Loucy (cell line): Measurements from ENCODE around the gene MESD.

ENCODE experiments used
- H2AFZ ChIP-seq: fragments of 200-600 bp; sonication (generic); 2 replicates; pipeline ENCODE4 v1.6.0; 2016; ENCODE audit warnings: antibody characterized with exemption, mild to moderate bottlenecking, low read length, moderate library complexity
- H3F3A ChIP-seq: fragments of 200-600 bp; 2 replicates; pipeline ENCODE4 v1.6.0; 2016; ENCODE audit warnings: antibody characterized with exemption, low read depth, mild to moderate bottlenecking
- H3K27me3 ChIP-seq: fragments of 200-600 bp; sonication (generic); 2 replicates; pipeline ENCODE4 v1.6.1; 2014; ENCODE audit warnings: low read length, mild to moderate bottlenecking; ENCODE audit not compliant: insufficient read depth, poor library complexity, severe bottlenecking
- H3K36me3 ChIP-seq: fragments of 200-600 bp; sonication (generic); 2 replicates; pipeline ENCODE4 v1.6.1; 2016; ENCODE audit warnings: low read length; ENCODE audit not compliant: insufficient read depth
- H3K4me1 ChIP-seq: fragments of 200-600 bp; sonication (generic); 2 replicates; pipeline ENCODE4 v1.5.1; 2014; ENCODE audit warnings: low read length, mild to moderate bottlenecking; ENCODE audit not compliant: insufficient read depth, poor library complexity, severe bottlenecking
- H3K4me2 ChIP-seq: fragments of 200-600 bp; sonication (generic); 2 replicates; pipeline ENCODE4 v1.6.0; 2014; ENCODE audit warnings: antibody characterized with exemption, low read length, low read depth, mild to moderate bottlenecking; ENCODE audit not compliant: poor library complexity, severe bottlenecking
- H3K4me3 ChIP-seq: fragments of 200-600 bp; sonication (generic); 2 replicates; pipeline ENCODE4 v1.5.1; 2014; ENCODE audit warnings: low read length, mild to moderate bottlenecking, mixed read lengths; ENCODE audit not compliant: poor library complexity, severe bottlenecking
- H3K79me2 ChIP-seq: fragments of 200-600 bp; sonication (generic); 2 replicates; pipeline ENCODE4 v1.6.1; 2014; ENCODE audit warnings: low read length; ENCODE audit not compliant: insufficient read depth
- H3K9ac ChIP-seq: fragments of 200-600 bp; sonication (generic); 2 replicates; pipeline ENCODE4 v1.6.0; 2014; ENCODE audit warnings: mild to moderate bottlenecking, low read depth, low read length, moderate library complexity; ENCODE audit not compliant: poor library complexity, severe bottlenecking
- H3K9me2 ChIP-seq: fragments of 200-600 bp; sonication (generic); replicated peaks from 2 replicates; pipeline ENCODE4 v1.6.1; 2016; ENCODE audit warnings: low read depth, low read length, mixed read lengths
- H3K9me3 ChIP-seq: fragments of 200-600 bp; sonication (generic); 2 replicates; pipeline ENCODE4 v1.6.1; 2014; ENCODE audit warnings: mild to moderate bottlenecking, antibody characterized with exemption, low read length, low read depth; ENCODE audit not compliant: insufficient read depth
- H4K20me1 ChIP-seq: fragments of 200-600 bp; sonication (generic); 2 replicates; pipeline ENCODE4 v1.6.0; 2014; ENCODE audit warnings: antibody characterized with exemption, low read length, mild to moderate bottlenecking; ENCODE audit not compliant: insufficient read depth, poor library complexity, severe bottlenecking
- CTCF ChIP-seq: fragments of 200-600 bp; sonication (generic); conservative IDR thresholded peaks from 2 replicates; pipeline ENCODE4 v1.5.1; 2014; ENCODE audit warnings: mild to moderate bottlenecking, antibody characterized with exemption, low read length
- EZH2phosphoT487 ChIP-seq: fragments of 200-600 bp; IDR thresholded peaks from 2 replicates; pipeline ENCODE4 v1.6.1; 2018; ENCODE audit warnings: antibody characterized with exemption, mild to moderate bottlenecking, moderate library complexity, borderline replicate concordance

MESD gene

DNA sequence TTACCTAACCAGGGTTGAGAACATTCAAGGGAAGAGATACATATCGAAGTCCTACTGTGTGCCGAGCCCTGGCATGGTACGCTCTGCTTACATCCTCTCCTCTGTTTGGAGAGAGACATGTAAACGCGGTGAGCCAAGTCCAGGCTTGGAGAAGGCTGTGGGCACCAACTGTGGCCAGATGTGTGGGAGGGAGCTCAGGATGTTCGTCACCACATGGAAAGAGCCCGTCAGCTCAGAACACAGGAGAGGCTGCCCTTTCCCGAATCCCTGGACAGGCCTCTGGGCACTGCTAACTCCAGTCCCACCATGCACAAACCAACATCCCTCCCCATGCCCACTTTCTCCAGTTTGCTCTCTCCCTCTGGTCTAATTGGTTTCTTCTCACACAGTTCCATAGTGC lies 43.0 kb downstream of the MESD start:
- H3K9ac ChIP-seq: no peak overlapping the region
- H3K4me1 ChIP-seq: no peaks in the 10 kb centered on the region
- H3K27me3 ChIP-seq: no peaks in the 10 kb centered on the region
- TF ChIP-seq EZH2phosphoT487: no peak
- peaks cover 10% of the 10 kb centered on the region; the same call in 1 of the 2 replicates for H3K36me3 ChIP-seq
- no peaks in the 10 kb centered on the region for H3K79me2 ChIP-seq
- no peaks in the 10 kb centered on the region for H3K9me2 ChIP-seq
- no peaks in the 10 kb centered on the region for H3K9me3 ChIP-seq
- no peak overlapping the region for H2AFZ ChIP-seq
- H3K4me2 ChIP-seq: no peak overlapping the region
- H4K20me1 ChIP-seq: no peaks in the 10 kb centered on the region
- no peak overlapping the region for H3K4me3 ChIP-seq
- H3F3A ChIP-seq: no peaks in the 10 kb centered on the region

DNA sequence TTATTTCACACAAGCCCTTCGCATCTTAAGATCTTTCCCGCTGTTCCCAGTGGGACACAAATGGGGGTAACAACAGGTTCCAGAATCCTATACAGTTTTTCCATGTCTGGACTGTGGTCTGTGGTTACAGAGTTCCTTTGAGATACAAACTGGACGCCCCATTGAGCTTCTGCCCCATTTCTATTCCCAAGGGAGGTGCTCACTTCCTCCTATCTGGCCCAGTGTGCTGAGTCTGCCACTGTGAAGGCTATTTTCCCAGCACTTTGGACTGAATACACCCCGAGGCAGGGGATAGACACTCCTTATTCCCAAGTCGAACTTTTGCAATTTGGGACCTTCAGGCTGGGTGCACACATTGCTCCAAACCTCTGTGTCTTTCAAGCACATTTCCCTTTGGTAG lies 44.0 kb downstream of the MESD start:
- H4K20me1 ChIP-seq: no peaks in the 10 kb centered on the region
- no peak overlapping the region for H3K9ac ChIP-seq
- TF ChIP-seq CTCF: no peak
- no peak for TF ChIP-seq EZH2phosphoT487
- H2AFZ ChIP-seq: no peak overlapping the region
- H3K4me3 ChIP-seq: no peak overlapping the region
- H3F3A ChIP-seq: no peaks in the 10 kb centered on the region
- H3K9me2 ChIP-seq: no peaks in the 10 kb centered on the region
- H3K36me3 ChIP-seq: peaks cover 3% of the 10 kb centered on the region; the same call in 1 of the 2 replicates
- no peaks in the 10 kb centered on the region for H3K79me2 ChIP-seq
- H3K27me3 ChIP-seq: no peaks in the 10 kb centered on the region
- no peaks in the 10 kb centered on the region for H3K4me1 ChIP-seq
- no peak overlapping the region for H3K4me2 ChIP-seq
- no peaks in the 10 kb centered on the region for H3K9me3 ChIP-seq

GRCh38 chr15:80944818-80945217 lies 44.8 kb downstream of the MESD start:
- peaks cover 3% of the 10 kb centered on the region; the same call in 1 of the 2 replicates for H3K36me3 ChIP-seq

More at GRCh38 chr15:80944818-80945217, 44.8 kb downstream of the MESD start:
- Histone ChIP-seq H3F3A (no peaks in the 10 kb centered on the region), H3K27me3 (no peaks in the 10 kb centered on the region), H4K20me1 (no peaks in the 10 kb centered on the region), H3K4me2 (no peak overlapping the region), H3K4me3 (no peak overlapping the region), H3K9ac (no peak overlapping the region), H3K4me1 (no peaks in the 10 kb centered on the region), H3K79me2 (no peaks in the 10 kb centered on the region), H2AFZ (no peak overlapping the region), H3K9me3 (no peaks in the 10 kb centered on the region), H3K9me2 (no peaks in the 10 kb centered on the region)
- no peak for TF ChIP-seq EZH2phosphoT487
- no peak for TF ChIP-seq CTCF
